D721Med (cell line): ENCODE results near the gene RNU6-1.

Experiments
- DNase-seq: peaks from one replicate; pipeline ENCODE4 v3.0.0; 2011; ENCODE audit warnings: low spot score; ENCODE audit not compliant: insufficient read length
- FAIRE-seq: peaks from 2 replicates; lab custom pipeline; 2011; peaks lifted over from hg19 to GRCh38; lab: Jason Lieb, UNC
- TF ChIP-seq, protein P1 (sequence below): IDR thresholded peaks from 2 replicates; pipeline ENCODE4 v1.5.1; 2012; ENCODE audit warnings: mild to moderate bottlenecking, control low read depth; ENCODE audit not compliant: insufficient read depth; ENCODE audit errors: missing control alignments

The RNU6-1 gene

DNA sequence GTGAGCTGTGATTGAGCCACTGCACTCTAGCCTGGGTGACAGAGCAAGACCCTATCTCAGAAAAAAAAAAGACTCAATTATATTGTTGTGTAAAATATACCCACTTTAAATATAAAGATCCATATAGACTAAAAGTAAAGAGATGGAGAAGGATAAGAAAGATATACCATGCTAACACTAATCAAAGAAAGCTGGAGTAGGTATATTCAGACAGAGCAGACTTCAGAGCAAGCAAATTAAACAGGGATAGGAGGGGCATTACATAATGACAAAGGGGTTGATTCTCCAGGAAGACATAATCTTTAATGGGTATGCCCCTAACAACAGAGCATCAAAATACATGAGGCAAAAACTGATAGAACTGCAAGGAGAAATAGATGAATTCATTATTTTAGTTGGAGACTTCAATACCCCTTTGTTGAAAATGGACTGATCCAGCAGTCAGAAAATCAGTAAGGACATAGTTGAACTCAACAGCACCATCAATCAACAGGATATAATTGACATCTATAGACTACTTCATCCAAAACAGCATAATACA is 31.1 kb upstream of the RNU6-1 start:
- FAIRE-seq, result no peak
- no peak for DNase-seq
- TF ChIP-seq, protein P1, sequence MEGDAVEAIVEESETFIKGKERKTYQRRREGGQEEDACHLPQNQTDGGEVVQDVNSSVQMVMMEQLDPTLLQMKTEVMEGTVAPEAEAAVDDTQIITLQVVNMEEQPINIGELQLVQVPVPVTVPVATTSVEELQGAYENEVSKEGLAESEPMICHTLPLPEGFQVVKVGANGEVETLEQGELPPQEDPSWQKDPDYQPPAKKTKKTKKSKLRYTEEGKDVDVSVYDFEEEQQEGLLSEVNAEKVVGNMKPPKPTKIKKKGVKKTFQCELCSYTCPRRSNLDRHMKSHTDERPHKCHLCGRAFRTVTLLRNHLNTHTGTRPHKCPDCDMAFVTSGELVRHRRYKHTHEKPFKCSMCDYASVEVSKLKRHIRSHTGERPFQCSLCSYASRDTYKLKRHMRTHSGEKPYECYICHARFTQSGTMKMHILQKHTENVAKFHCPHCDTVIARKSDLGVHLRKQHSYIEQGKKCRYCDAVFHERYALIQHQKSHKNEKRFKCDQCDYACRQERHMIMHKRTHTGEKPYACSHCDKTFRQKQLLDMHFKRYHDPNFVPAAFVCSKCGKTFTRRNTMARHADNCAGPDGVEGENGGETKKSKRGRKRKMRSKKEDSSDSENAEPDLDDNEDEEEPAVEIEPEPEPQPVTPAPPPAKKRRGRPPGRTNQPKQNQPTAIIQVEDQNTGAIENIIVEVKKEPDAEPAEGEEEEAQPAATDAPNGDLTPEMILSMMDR, result no peak

DNA sequence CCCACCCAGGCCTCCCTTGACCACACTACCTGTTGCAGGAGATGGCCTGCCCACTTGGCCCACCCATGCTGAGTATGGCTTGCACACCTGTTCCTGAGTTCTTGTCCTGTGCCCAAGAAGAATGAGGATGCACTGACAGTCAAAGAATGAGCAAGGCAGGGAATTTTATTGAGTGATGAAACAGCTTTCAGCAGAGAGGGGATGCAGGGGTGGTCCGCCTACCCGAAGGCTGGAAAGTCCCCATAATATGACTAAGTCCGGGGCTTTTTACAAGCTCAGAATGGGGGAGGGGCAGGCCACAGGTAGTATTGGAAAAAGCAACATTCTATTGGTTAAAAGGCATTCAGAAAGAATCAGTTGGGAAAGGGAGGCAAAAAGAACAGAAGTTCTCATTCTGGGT is 29.9 kb upstream of the RNU6-1 start:
- TF ChIP-seq, protein P1, result no peak
- FAIRE-seq (no peak), DNase-seq (no peak)

DNA sequence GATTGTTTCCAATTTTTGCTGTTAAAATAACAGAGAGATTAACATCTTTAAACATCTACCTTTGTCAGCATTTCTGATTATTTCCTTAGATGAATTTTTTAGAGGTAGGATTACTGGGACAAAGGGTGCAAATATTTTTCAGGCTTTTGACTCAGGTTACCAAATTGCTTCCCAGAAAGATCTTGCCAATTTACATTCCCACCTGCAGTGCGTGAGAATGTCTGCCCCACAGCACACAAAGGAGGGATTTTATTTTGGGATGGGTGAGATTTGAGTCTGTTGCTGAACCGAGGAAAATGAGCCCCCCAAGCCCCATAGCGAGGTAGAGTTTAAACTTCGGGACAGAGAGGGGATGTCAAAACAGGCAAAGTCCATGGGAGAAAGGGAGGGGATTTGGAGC is 25.9 kb upstream of the RNU6-1 start:
- DNase-seq, result no peak
- TF ChIP-seq, protein P1, result no peak
- FAIRE-seq, result no peak

DNA sequence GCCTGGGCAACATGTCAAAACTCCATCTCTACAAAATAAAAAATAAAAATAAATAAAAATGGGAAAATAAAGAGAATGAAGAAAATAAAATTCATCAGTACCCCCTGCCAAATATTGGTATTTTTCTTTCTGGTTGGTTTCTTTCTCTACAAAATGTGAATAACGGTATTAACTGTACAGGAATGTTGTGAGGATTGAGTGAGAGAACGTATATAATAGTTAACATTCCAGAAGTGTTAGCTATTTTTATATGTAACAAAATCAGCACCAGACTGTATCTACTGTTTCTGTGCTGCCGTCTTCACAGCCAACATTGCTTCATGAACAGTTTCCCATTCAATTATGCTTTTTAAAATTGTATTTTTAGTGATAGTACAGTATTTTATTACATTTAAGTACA is 25.5 kb upstream of the RNU6-1 start:
- FAIRE-seq, result no peak
- no peak for DNase-seq
- TF ChIP-seq, protein P1, result no peak

DNA sequence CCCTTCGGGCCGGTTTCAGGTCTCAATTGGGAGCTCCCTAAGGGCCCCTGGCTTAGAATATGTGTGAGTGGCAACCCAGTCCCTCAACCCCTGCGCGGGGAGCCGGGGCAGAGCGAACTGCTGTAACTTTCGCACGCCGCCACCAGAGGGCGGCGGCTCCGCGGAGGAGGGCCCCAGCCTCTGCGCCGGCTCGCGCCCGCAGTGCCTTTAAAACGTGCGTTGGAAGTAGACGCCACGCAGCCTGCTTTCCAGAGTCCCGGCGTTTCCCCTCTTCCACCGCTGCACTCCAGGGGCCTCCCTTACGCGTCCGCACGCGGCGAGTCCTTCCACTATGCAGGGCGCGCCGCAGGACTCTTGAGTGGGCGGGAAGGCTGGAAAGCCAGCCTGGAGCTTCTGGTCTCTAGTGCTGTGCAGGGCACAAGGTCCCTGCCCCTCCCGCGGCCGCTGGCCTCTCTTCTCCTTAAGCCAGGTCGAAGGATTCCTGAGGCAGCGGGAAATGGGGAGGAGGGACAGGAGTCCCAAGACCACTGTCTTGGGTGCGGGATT is 23.7 kb upstream of the RNU6-1 start:
- FAIRE-seq (no peak), DNase-seq (peak; percentile 59)
- TF ChIP-seq, protein P1, result peak; percentile 71

DNA sequence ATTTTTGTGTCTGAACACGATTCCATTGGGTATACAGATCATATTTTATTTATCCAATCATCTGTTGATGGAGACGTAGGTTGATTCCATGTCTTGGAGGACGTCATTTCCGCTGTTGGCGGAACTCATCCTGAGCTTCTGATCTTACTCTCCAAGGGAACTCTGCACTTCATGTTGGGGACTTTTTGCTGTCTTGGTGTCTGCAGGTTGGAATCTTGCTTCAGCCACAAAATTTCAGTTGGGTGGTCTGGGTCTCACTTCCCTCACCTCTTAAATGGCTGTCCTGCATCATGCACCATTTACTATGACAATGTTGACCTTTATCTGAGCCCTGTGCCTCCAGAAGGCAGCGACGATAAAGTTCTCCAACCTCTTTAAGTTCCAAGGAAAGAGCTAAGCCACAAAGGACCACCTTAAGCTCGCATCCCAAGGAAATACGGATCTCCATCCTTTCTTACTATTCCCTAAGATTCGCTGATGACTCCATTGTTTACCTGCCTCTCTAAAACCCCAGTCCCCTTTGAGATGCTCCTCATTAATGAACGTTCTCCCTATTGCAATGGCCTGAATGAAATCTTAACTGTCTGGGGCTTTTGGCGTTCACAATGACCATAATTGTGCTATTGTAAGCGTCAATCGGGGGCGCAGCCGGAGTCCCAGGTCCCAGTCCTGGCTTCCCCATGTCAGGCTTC is 23.1 kb upstream of the RNU6-1 start:
- TF ChIP-seq, protein P1, result no peak
- DNase-seq (no peak), FAIRE-seq (no peak)

DNA sequence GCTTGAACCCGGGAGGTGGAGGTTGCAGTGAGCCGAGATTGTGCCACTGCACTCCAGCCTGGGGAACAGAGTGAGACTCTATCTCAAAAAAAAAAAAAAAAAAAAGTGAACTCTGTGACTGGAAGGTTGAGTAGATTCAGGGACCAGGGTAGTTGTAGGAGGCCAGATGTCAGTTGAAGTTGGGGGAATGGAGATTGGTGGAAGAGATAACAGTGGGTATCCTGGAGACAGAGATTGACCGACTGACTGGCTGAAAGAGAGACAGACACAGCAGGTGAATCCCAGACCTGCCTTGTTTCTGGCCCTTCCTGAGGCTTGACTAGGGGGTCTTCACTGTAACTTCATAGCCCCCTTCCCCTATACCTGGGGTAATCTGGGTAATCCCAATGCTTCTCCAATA is 22.1 kb upstream of the RNU6-1 start:
- no peak for DNase-seq
- TF ChIP-seq, protein P1, result no peak
- no peak for FAIRE-seq
